Ishikawa (cell line): Measurements from ENCODE around the gene SLC37A1.

Experiments used
- EP300 ChIP-seq: IDR thresholded peaks from 2 replicates; pipeline ENCODE4 v1.6.1; 2012; ENCODE audit warnings: borderline replicate concordance
- TEAD4 ChIP-seq: IDR thresholded peaks from 2 replicates; pipeline ENCODE4 v1.6.1; 2012
- YY1 ChIP-seq: IDR thresholded peaks from 2 replicates; pipeline ENCODE4 v1.6.1; 2012; ENCODE audit warnings: low read depth

DNA sequence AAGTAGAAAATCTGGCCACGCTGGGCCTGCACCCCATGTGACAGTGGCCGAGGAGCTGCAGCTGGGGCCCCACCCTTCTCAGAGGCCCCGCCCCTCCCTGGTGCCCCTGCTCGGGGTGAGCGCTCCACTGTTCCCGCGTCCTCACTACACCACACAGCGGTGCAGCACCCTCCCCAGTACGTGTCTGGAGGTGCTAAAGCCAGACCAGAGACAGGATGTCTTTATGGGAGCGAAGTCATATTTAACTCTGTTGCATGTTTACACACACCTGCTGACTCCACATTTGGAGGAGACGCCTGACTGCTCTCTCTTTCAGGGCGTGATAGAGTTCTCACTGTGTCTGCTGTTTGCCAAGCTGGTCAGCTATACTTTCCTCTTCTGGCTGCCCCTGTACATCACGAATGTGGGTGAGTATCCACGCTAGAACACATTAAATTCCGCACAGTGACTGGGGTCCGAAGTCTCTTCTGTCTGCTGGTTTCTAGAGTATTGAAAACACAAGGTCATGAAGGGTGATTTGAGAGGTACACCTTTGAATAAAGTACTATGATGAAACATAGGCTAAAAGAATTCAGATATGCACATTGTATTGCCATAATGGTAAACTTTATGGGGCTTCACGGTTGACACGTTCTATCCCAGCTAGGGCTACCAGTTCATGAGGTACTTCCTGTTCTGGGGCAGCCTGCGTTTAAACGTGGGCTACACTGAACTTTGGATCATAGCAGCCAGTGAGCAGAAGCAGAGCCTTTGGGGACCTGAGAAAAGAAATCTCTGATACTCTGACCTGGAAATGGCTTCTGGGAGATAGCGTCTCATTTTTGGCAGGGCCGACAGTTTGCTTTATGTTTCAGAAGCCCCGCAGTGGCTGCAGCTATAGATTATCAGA, 48.4 kb downstream of the SLC37A1 start:
- no peak for TF ChIP-seq TEAD4
- no peak for TF ChIP-seq YY1
- TF ChIP-seq EP300: no peak
